Measurements from ENCODE around the gene LINC00632.
"Not testable (repeated sequence)": the region's sequence is repeated elsewhere in the genome, so short reads cannot be mapped to it uniquely, and the experiment has no call there.

The LINC00632 gene

GRCh38 chrX:140709421-140709846 is at the start of gene LINC00632:
Gene LINC00632, plus strand, starts transcription at chrX:140709759.
- no peak for DNase-seq (ENCODE audit: low read depth)

GRCh38 chrX:140661643-140662042 is 47.9 kb upstream of the LINC00632 start:
- no peak for DNase-seq (ENCODE audit: low read depth)

- no peak for DNase-seq (ENCODE audit: low read depth)
Measured at GRCh38 chrX:140664939-140665338, 44.6 kb upstream of the LINC00632 start.

GRCh38 chrX:140672840-140673731 is 36.5 kb upstream of the LINC00632 start:
- no peak for DNase-seq (ENCODE audit: low read depth)

DNA sequence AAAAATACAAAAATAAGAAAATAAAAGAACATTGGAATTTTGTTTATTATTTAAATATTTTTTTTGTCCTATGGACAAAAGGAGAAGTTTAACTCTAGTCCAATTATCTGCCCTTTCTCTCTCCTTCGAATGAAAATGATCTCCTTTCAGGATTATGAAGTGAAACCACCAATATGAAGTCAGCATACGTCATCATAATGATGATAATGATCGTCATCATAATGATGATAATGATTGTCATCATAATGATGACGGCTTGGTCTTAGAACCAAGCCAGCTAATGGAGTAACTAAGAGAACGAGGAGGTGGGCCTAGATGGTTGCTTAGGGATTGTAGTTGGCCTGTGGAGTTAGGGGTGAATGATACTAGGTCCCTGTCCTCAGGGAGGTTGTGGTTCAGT is 21.9 kb upstream of the LINC00632 start:
- DNase-seq (ENCODE audit: low read depth): no peak

DNA sequence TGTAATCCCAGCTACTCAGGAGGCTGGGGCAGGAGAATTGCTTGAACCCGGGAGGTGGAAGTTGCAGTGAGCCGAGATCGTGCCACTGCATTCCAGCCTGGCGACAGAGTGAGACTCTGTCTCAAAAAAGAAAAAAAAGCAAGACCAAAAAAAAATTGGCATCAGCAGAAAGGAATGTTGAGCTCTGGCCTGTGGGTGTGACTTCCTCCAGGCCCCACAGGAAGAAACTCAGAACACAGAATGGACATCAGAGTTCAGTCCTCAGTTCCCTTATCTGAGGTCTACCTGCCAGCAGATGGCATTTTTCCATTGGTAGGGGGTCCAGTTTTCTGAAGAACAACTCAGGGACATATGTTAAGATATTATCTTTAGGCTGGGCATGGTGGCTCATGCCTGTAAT is 18.0 kb upstream of the LINC00632 start:
- not testable (repeated sequence) for DNase-seq (ENCODE audit: low read depth)

- DNase-seq (ENCODE audit: low read depth): no peak
Measured at GRCh38 chrX:140697618-140698017, 11.9 kb upstream of the LINC00632 start.

DNA sequence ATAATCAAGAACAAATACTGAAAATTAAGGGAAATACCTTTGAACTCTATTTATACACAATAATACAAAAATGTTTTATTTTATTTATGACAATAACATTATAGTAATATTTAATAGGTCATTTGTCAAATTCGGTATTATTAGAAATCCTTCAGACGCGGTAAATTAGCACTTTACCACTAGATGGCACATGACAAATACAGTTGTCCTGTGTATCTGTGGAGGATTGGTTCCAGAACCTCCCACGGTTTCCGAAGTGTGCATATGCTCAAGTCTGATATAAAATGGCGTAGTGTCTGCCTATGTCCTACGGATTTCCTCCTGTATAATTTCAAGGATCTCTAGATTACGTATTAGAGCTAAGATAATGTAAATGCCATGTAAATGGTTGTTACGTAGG is 8.1 kb upstream of the LINC00632 start:
- DNase-seq (ENCODE audit: low read depth): no peak

GRCh38 chrX:140710710-140711109 is 1.2 kb downstream of the LINC00632 start:
- no peak for DNase-seq (ENCODE audit: low read depth)

DNA sequence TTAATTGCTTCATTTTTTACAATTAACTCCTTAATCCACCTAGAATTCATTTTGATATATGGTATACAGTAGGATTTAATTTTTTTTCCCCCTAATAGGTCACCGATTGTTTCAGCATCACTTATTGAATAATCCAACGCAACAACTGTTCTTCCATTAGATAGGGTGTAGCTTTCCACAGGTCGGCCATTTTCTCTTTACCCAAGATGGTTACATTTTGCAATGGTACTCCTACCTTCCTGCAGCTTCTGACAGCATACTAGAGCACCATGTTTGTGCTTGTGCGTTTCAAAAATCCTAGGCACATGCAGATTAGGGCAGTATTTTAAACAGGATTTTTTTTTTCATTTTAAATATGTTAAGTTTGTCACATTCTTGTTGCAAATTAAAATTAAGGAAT is 2.3 kb downstream of the LINC00632 start:
- DNase-seq (ENCODE audit: low read depth): no peak

DNA sequence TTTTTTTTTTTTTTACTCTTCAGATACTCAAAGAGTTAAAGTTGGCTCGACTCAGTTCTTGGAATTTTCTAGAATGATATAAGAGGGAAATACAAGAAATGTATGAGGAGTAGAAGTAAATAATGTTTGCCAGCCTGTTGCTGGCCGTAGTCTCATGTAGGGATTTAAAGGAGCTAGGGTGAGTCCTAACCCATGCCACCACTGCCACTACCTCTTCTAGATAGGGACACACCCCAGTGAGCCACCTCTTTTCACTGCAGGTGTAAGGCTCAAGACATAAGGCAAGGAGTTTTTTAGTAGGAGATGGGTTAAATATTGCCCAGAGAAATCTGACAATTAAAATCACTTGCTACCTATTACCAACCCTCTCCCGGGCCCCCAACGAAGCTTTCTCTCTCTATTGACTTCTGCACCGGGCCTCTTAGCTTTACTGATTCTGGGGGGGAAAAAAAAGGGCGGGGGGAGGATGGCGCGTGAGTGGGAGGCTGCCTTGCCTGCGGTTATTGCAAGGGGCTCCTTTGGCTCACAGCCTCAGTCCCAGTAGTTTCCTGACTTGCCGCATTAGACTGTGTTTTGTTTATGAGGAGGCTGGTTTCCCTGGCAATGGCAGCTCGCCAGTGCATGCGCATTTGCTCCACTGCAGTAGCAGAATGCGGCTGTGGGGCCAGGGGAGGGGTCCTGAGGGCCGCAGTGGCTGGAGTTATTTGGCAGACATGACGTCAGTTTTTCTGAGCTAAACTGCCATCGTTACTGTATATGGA is 3.0 kb downstream of the LINC00632 start:
- no peak for DNase-seq (ENCODE audit: low read depth)

DNA sequence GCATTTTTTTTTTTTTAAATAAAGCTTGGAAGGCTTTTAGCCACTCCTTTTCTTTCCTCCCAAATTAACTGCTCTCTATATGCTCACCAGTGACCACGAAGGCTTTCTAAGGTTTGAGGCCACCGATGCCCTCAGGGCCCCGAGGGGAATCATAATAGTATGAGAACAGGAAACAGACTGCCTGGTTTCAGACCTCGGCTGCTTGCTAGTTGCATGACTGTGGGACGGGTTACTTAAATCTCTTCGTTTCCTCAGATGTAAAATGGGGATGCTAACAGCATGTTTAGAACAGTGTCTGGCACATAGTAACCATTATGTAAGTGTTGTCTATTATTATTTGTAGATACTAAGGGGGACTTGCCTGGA is 3.6 kb downstream of the LINC00632 start:
- no peak for DNase-seq (ENCODE audit: low read depth)

DNA sequence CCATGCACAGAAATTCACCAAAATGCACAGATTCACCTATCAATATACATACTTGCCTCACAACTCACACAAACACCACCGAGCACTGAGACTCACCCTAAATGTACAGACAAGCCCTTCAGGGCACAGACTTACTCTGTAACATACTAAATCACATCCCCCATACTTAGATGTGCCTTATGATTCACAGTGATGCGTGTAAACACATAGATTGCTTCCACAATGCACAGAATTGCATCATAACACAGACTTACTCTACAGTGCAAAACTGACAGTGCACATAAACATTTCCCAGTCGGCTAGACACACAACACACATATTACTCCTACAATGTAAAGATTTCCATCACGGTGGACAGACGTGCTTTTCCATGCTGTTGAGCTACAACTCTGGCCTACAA is 6.2 kb downstream of the LINC00632 start:
- no peak for DNase-seq (ENCODE audit: low read depth)

DNA sequence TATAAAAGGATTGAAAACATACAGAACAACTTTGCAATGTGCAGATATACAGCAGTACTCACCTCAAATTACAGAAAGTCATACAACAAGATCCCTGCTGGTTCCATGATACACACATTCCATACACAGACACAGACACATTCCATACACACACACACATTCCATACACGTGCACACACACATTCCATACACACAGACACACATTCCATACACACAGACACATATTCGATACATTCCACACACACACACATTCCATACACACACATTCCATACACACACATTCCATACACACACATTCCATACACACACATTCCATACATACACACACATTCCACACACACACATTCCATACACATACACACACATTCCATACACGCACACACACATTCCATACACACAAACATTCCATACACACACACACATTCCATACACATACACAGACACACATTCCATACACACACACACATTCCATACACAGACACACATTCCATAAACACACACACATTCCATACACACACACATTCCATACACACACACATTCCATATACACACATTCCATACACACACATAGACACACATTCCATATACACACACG is 13.7 kb downstream of the LINC00632 start:
- no peak for DNase-seq (ENCODE audit: low read depth)

GRCh38 chrX:140724309-140724708 is 14.8 kb downstream of the LINC00632 start:
- DNase-seq (ENCODE audit: low read depth): no peak

DNA sequence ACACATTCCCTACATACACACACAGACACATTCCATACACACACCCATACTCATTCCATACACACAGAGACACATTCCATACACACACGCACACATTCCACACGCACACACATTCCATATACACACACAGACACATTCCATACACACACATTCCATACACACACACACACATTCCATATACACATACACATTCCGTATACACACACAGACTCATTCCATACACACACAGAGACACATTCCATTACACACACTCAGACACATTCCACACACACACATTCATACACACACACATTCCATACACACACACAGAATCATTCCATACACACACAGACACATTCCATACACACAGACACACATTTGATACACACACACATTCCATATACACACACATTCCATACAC is 15.2 kb downstream of the LINC00632 start:
- DNase-seq (ENCODE audit: low read depth): no peak

DNA sequence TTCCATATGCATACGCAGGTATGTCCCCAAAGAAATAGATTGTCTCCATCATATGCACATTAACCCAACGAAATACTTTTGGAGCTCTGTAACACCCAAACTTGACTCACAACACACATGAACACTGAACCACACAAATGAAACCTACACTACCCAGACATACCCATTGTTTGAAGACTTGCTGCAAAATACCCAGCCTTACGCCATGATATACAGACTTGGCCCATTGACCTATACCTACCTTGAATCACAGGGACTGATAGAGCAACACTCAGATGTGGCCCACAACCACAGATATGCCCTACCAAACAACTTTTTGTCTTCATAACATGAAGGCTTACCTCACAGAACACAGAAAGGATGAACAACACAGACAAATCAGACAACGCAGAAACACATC is 15.9 kb downstream of the LINC00632 start:
- no peak for DNase-seq (ENCODE audit: low read depth)

- DNase-seq (ENCODE audit: low read depth): no peak
Measured at GRCh38 chrX:140733766-140734342, 24.3 kb downstream of the LINC00632 start.

GRCh38 chrX:140744085-140744484 is 34.5 kb downstream of the LINC00632 start:
- DNase-seq (ENCODE audit: low read depth): no peak

- no peak for DNase-seq (ENCODE audit: low read depth)
Measured at GRCh38 chrX:140756941-140757340, 47.4 kb downstream of the LINC00632 start.

DNA sequence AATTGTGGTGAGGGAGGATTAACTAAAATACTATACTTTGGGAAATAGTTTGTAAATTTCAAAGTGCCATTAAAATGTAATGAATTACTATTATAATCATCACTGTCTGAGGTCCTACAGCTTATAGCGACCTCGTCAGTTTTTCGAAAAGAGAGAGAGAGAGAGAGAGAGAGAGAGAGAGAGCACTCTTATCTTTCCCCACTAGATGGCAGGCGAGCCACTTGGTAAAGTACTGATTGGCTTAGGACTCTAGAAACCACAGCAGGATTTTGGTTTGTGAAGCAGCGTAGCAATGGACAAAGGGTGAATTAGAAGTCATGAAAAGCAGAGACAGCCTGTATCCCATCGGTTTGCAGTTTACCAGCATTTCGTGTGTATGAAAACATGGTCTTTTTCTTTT is 52.5 kb downstream of the LINC00632 start:
- DNase-seq (ENCODE audit: low read depth): no peak

GRCh38 chrX:140764401-140764919 is 54.9 kb downstream of the LINC00632 start:
- DNase-seq (ENCODE audit: low read depth): no peak

Data from activated gamma-delta T cell treated with anti-CD3 and anti-CD28 coated beads, Interleukin-2, amount 50 U/mL, for 16 hours (primary cell).